Ovary (tissue), 9 donors: ENCODE measurements around the gene C2CD4B. TPM values are rescaled to one million over a fixed set of nuclear protein-coding genes. Genes with fewer than 3 reads are reported as not detected.

Source experiments
- DNase-seq, 5 donors: peaks; one replicate each; pipeline ENCODE4 v3.0.0-alpha.2; 2019 to 2020
- H3K27ac ChIP-seq, 2 donors: fragments of 200-600 bp; one replicate each; pipeline versions ENCODE4 v1.5.1 to v1.8.0; 2019 to 2022
- H3K27me3 ChIP-seq: fragments of 200-600 bp; one replicate; pipeline ENCODE4 v1.8.0; 2022
- H3K36me3 ChIP-seq: fragments of 200-600 bp; sonication (generic); one replicate; pipeline ENCODE4 v1.5.1; 2019
- H3K4me1 ChIP-seq: one replicate; pipeline ENCODE4 v1.8.1; 2013; ENCODE audit warnings: mild to moderate bottlenecking, moderate library complexity; ENCODE audit not compliant: insufficient read depth
- H3K4me3 ChIP-seq: fragments of 200-600 bp; sonication (generic); one replicate; pipeline ENCODE4 v1.5.1; 2017
- H3K9me3 ChIP-seq, 2 donors: fragments of 200-600 bp in 1 of 2; sonication (generic) in 1 of 2; one replicate each; pipeline versions ENCODE4 v1.5.1 to v1.8.1; 2013 to 2019; ENCODE audit warnings: mild to moderate bottlenecking in 1 of 2, moderate library complexity in 1 of 2
- CTCF ChIP-seq, 3 donors: fragments of 450-650 bp in 2 of 3; fragments of 200-600 bp in 1 of 3; IDR thresholded peaks; one replicate each; pipeline versions ENCODE4 v1.5.1 to v1.8.0; 2016 to 2022; ENCODE audit warnings: antibody characterized with exemption in 3 of 3, mild to moderate bottlenecking in 1 of 3
- EP300 ChIP-seq: sonication (generic); formaldehyde crosslinking; IDR thresholded peaks from one replicate; pipeline ENCODE4 v1.6.1; 2017; ENCODE audit warnings: antibody characterized with exemption
- POLR2A ChIP-seq: fragments of 450-650 bp; IDR thresholded peaks from one replicate; pipeline ENCODE4 v1.6.1; 2017; ENCODE audit warnings: antibody characterized with exemption, mild to moderate bottlenecking, moderate library complexity
- WGBS, 3 donors: extraction: QIAGEN DNeasy Blood & Tissue Kit in 1 of 3; methylation state at CpG; one replicate each; pipeline versions ENCODE4 v1.1.5 to v1.1.7; 2013 to 2017; 5-methylcytosine and 5-hydroxymethylcytosine counted together
- intact Hi-C, 4 donors: fragments of 100-400 bp; cut with DNase I; formaldehyde crosslinking; loops; one replicate each; pipeline versions ENCODE4 v1.11.0 to v1.15.1; 2022 to 2023
- polyA plus RNA-seq, 2 donors: library from polyadenylated mRNA; stranded (reverse); fragments of 200-250 nt in 1 of 2; fragments of 350-450 nt in 1 of 2; fragmentation: Illumina TruSeq in 1 of 2; extraction: RNeasy Lipid Tissue Mini Kit (QIAGEN cat#74804) in 1 of 2; gene quantifications; one replicate each; pipeline ENCODE4 v1.2.3, GENCODE V29; 2013 to 2014
- total RNA-seq, 7 donors: library from RNA; depleted of rRNA in 2 of 7; stranded (reverse); fragments of >200 nt in 2 of 7; fragmentation: NEBNext Ultra II Directional in 3 of 7; extraction: Animal tissue kit (Norgen Biotek cat#: 25700) in 3 of 7; gene quantifications; one replicate each; pipeline versions ENCODE4 v1.1.0 to v1.2.4, GENCODE V29; 2016 to 2023
- donor health status: DM: no; HTN: no; CAD: no; lungs with moderate emphysema.
- donor health status: DM: no; HTN: no; CAD: no.
- donor health status: Bipolar disorder and iron deficiency.
- donor health status: DM: yes; HTN: yes; CAD: no.
- donor health status: DM: no; HTN: no; CAD: no.
- donor health status: DM: yes; HTN: yes; CAD: no.

Gene C2CD4B
- total and polyA plus RNA-seq, 9 donors, result 0.23 to 7.1 (median 1.5) TPM; not detected in 1

GRCh38 chr15:62122249-62122648 lies 42.8 kb downstream of the C2CD4B start:
- H3K36me3 ChIP-seq, result no peaks in the 10 kb centered on the region
- no peaks in the 10 kb centered on the region for H3K4me1 ChIP-seq
- DNase-seq, result no peak
- no peak overlapping the region for H3K27ac ChIP-seq
- H3K9me3 ChIP-seq, result no peaks in the 10 kb centered on the region
- no peak overlapping the region for H3K4me3 ChIP-seq
- 89 to 94% (median 93%) methylated on average over 2 of the region's 2 CpGs for WGBS, 3 donors
- intact Hi-C loops, result no loop called here
- no peaks in the 10 kb centered on the region for H3K27me3 ChIP-seq
- TF ChIP-seq POLR2A (no peak), CTCF (IDR thresholded peaks at IDR 0.05) (no peak), EP300 (no peak)

GRCh38 chr15:62121273-62122015 lies 43.6 kb downstream of the C2CD4B start:
- no peaks in the 10 kb centered on the region for H3K4me1 ChIP-seq
- DNase-seq, result no peak
- H3K36me3 ChIP-seq, result no peaks in the 10 kb centered on the region
- H3K27ac ChIP-seq, result no peak overlapping the region
- TF ChIP-seq CTCF (IDR thresholded peaks at IDR 0.05) (no peak), EP300 (no peak), POLR2A (no peak)
- 78 to 88% (median 86%) methylated on average over 8 of the region's 8 CpGs for WGBS, 3 donors
- no peak overlapping the region for H3K4me3 ChIP-seq
- no peaks in the 10 kb centered on the region for H3K27me3 ChIP-seq
- intact Hi-C loops, result no loop called here
- H3K9me3 ChIP-seq, result no peaks in the 10 kb centered on the region

GRCh38 chr15:62120776-62121175 lies 44.3 kb downstream of the C2CD4B start:
- H3K9me3 ChIP-seq, result no peaks in the 10 kb centered on the region
- H3K27ac ChIP-seq, result no peak overlapping the region
- TF ChIP-seq EP300 (no peak), CTCF (IDR thresholded peaks at IDR 0.05) (no peak), POLR2A (no peak)
- DNase-seq, result no peak
- H3K4me1 ChIP-seq, result no peaks in the 10 kb centered on the region
- intact Hi-C loops, result no loop called here
- no peaks in the 10 kb centered on the region for H3K36me3 ChIP-seq
- WGBS, 3 donors, result 89 to 91% (median 90%) methylated on average over 5 of the region's 5 CpGs
- no peak overlapping the region for H3K4me3 ChIP-seq
- H3K27me3 ChIP-seq, result no peaks in the 10 kb centered on the region

- H3K27me3 ChIP-seq, result no peaks in the 10 kb centered on the region
- H3K4me3 ChIP-seq, result no peak overlapping the region
- no peaks in the 10 kb centered on the region for H3K36me3 ChIP-seq
- TF ChIP-seq CTCF (IDR thresholded peaks at IDR 0.05) (no peak), EP300 (no peak), POLR2A (no peak)
- no peak overlapping the region for H3K27ac ChIP-seq
- no peaks in the 10 kb centered on the region for H3K4me1 ChIP-seq
- no peak for DNase-seq
- 85 to 91% (median 87%) methylated on average over 3 of the region's 3 CpGs for WGBS, 3 donors
- H3K9me3 ChIP-seq, result no peaks in the 10 kb centered on the region
- intact Hi-C loops, result no loop called here
These were observed 45.2 kb downstream of the C2CD4B start for GRCh38 chr15:62119874-62120273.
